ENCODE data around the gene DPEP1. TPM values are rescaled to one million over a fixed set of nuclear protein-coding genes. Genes with fewer than 3 reads are reported as not detected.

The DPEP1 gene
- total RNA-seq, 2 experiments from 2014 or later, result not detected

- H3K4me3 Mint-ChIP-seq, result no peak overlapping the region
- no peaks in the 10 kb centered on the region for H3K4me1 ChIP-seq (ENCODE audit: insufficient read depth, low read length)
- H3K4me3 ChIP-seq (ENCODE audit: low read length), result no peak overlapping the region
- no peak overlapping the region for H3K27ac Mint-ChIP-seq
- no peak overlapping the region for H3K27ac ChIP-seq (ENCODE audit: low read depth in 1 of 2, low read length in 2 of 2)
- H3K27me3 ChIP-seq (ENCODE audit: control insufficient read depth in 1 of 2, insufficient read depth in 2 of 2, low read length in 2 of 2), result no peaks in the 10 kb centered on the region
- ChIA-PET CTCF (no interaction called here), POLR2A (no interaction called here)
- no peaks in the 10 kb centered on the region for H3K27me3 Mint-ChIP-seq
- H3K36me3 ChIP-seq (ENCODE audit: insufficient read depth, low read length), result no peaks in the 10 kb centered on the region
- H3K4me1 Mint-ChIP-seq (ENCODE audit: low read depth), result no peaks in the 10 kb centered on the region
- ATAC-seq (ENCODE audit: poor library complexity) (no peak), DNase-seq (no peak)
- no peaks in the 10 kb centered on the region for H3K9me3 Mint-ChIP-seq
- no peak for TF ChIP-seq CTCF (IDR thresholded peaks at IDR 0.05)
- peaks cover 0 to 16% of the 10 kb centered on the region in 2 experiments for H3K9me3 ChIP-seq (ENCODE audit: control insufficient read depth in 1 of 2, insufficient read depth in 1 of 2, low read length in 2 of 2)
- intact Hi-C loops (cut with DNase I, micrococcal nuclease), result no loop called here
- no peaks in the 10 kb centered on the region for H3K36me3 Mint-ChIP-seq (ENCODE audit: low read depth)
These were observed 64.8 kb downstream of the DPEP1 start for GRCh38 chr16:89678258-89678657.

GRCh38 chr16:89685916-89686315 is 72.5 kb downstream of the DPEP1 start:
- H3K27me3 ChIP-seq (ENCODE audit: control insufficient read depth in 1 of 2, insufficient read depth in 2 of 2, low read length in 2 of 2), result no peaks in the 10 kb centered on the region
- POLR2A ChIA-PET, result interaction anchor here (0.7 to 1.5 kb wide), 8 partner anchors 10 to 1046 kb away, joined by 3 to 20 read pairs (median 4); partner anchors contain the start of genes SPATA2L and TCF25
- H3K4me1 ChIP-seq (ENCODE audit: insufficient read depth, low read length), result peaks cover 20% of the 10 kb centered on the region
- Mint-ChIP-seq H3K27me3 (no peaks in the 10 kb centered on the region), H3K4me1 (ENCODE audit: low read depth) (peaks cover 5% of the 10 kb centered on the region), H3K36me3 (ENCODE audit: low read depth) (peaks cover 16% of the 10 kb centered on the region), H3K27ac (no peak overlapping the region), H3K4me3 (peak overlapping the region; percentile 56), H3K9me3 (no peaks in the 10 kb centered on the region)
- no peak overlapping the region for H3K4me3 ChIP-seq (ENCODE audit: low read length)
- peaks cover 6% of the 10 kb centered on the region for H3K36me3 ChIP-seq (ENCODE audit: insufficient read depth, low read length)
- CTCF ChIA-PET, result interaction anchor here (1.5 kb wide), 1 partner anchor 14 kb away, joined by 20 read pairs; the partner anchor contains the start of gene SPATA2L
- DNase-seq, result peak in 1 of 14 experiments; percentile 37
- no peak overlapping the region for H3K27ac ChIP-seq (ENCODE audit: low read depth in 1 of 2, low read length in 2 of 2)
- intact Hi-C loops (cut with DNase I, micrococcal nuclease), result loop anchor here in 1 of 2 experiments (1.0 kb wide), 2 partner anchors 14 to 29 kb away; partner anchors contain the start of genes CHMP1A and SPATA33
- H3K9me3 ChIP-seq (ENCODE audit: control insufficient read depth in 1 of 2, insufficient read depth in 1 of 2, low read length in 2 of 2), result no peaks in the 10 kb centered on the region
- ATAC-seq (ENCODE audit: poor library complexity), result no peak
- no peak for TF ChIP-seq CTCF (IDR thresholded peaks at IDR 0.05)

GRCh38 chr16:89686520-89687091 is 73.2 kb downstream of the DPEP1 start, which contains the start of gene CDK10:
Gene CDK10, plus strand, starts transcription at chr16:89686689. Its CDS starts 22 bp downstream, at chr16:89686711.
- peaks cover 5% of the 10 kb centered on the region for H3K4me1 Mint-ChIP-seq (ENCODE audit: low read depth)
- POLR2A ChIA-PET, result interaction anchor here (0.7 to 1.5 kb wide), 8 partner anchors 9 to 1047 kb away, joined by 3 to 20 read pairs (median 4); partner anchors contain the start of genes SPATA2L and TCF25
- peaks cover 10% of the 10 kb centered on the region for H3K36me3 ChIP-seq (ENCODE audit: insufficient read depth, low read length)
- H3K27me3 Mint-ChIP-seq, result no peaks in the 10 kb centered on the region
- H3K9me3 ChIP-seq (ENCODE audit: control insufficient read depth in 1 of 2, insufficient read depth in 1 of 2, low read length in 2 of 2), result no peaks in the 10 kb centered on the region
- no peaks in the 10 kb centered on the region for H3K27me3 ChIP-seq (ENCODE audit: control insufficient read depth in 1 of 2, insufficient read depth in 2 of 2, low read length in 2 of 2)
- DNase-seq, result peak; percentile 72 to 92 (median 86)
- peaks cover 20% of the 10 kb centered on the region for H3K4me1 ChIP-seq (ENCODE audit: insufficient read depth, low read length)
- peak within 1 kb of the TSS; percentile 78 for H3K27ac Mint-ChIP-seq
- H3K4me3 Mint-ChIP-seq, result peak within 1 kb of the TSS; percentile 94
- CTCF ChIA-PET, result interaction anchor here (1.5 kb wide), 1 partner anchor 14 kb away, joined by 20 read pairs; the partner anchor contains the start of gene SPATA2L
- peak; percentile 91 for ATAC-seq (ENCODE audit: poor library complexity)
- no peaks in the 10 kb centered on the region for H3K9me3 Mint-ChIP-seq
- peak within 1 kb of the TSS; percentile 73 to 79 for H3K27ac ChIP-seq (ENCODE audit: low read depth in 1 of 2, low read length in 2 of 2)
- peaks cover 20% of the 10 kb centered on the region for H3K36me3 Mint-ChIP-seq (ENCODE audit: low read depth)
- no peak for TF ChIP-seq CTCF (IDR thresholded peaks at IDR 0.05)
- intact Hi-C loops (cut with DNase I, micrococcal nuclease), result loop anchor here in 1 of 2 experiments (1.0 kb wide), 2 partner anchors 14 to 29 kb away; partner anchors contain the start of genes CHMP1A and SPATA33
- H3K4me3 ChIP-seq (ENCODE audit: low read length), result peak within 1 kb of the TSS; percentile 87

Measured in CD4-positive, alpha-beta T cell (primary cell).